Measurements from ENCODE around the gene HBZ. TPM values are rescaled to one million over a fixed set of nuclear protein-coding genes. Genes with fewer than 3 reads are reported as not detected.

The HBZ gene
- total and polyA plus RNA-seq, 2 of the 13 experiments (the other 11 are each of a cell fraction or from before 2014, with no cell fraction given), result 0.21 TPM; not detected in 1

DNA sequence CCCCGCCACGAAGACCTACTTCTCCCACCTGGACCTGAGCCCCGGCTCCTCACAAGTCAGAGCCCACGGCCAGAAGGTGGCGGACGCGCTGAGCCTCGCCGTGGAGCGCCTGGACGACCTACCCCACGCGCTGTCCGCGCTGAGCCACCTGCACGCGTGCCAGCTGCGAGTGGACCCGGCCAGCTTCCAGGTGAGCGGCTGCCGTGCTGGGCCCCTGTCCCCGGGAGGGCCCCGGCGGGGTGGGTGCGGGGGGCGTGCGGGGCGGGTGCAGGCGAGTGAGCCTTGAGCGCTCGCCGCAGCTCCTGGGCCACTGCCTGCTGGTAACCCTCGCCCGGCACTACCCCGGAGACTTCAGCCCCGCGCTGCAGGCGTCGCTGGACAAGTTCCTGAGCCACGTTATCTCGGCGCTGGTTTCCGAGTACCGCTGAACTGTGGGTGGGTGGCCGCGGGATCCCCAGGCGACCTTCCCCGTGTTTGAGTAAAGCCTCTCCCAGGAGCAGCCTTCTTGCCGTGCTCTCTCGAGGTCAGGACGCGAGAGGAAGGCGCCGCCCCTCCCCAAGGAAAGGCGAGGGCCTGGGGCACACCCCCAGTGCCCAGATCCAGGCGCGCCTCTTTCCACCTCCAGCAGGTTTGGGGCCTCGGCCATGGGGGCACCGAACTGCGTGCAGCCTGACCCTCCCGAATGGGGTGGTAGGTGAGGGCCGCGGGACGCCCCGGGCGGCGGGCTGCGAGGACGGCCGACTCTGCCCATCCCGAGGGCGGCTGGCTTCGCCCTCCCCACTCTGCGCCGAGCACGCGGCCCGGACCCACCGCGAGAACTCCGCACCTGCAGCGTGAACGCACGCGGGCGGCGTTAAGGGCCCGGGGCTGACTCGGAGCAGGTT lies 28.5 kb downstream of the HBZ start (continued):
- TF ChIP-seq NFAT5 (CRISPR knock-in tag; IDR thresholded peaks at IDR 0.05) (peak; percentile 95), CREM (IDR thresholded peaks at IDR 0.05) (no peak), CREM (CRISPR knock-in tag; IDR thresholded peaks at IDR 0.05) (no peak), ZNF572 (CRISPR knock-in tag; IDR thresholded peaks at IDR 0.05) (no peak; the same call in 1 of the 2 replicates), NCOA1 (CRISPR knock-in tag; IDR thresholded peaks at IDR 0.05) (peak; percentile 97), ZFP41 (CRISPR knock-in tag; IDR thresholded peaks at IDR 0.05; ENCODE audit: borderline replicate concordance) (peak; percentile 98), CERS6 (CRISPR knock-in tag; IDR thresholded peaks at IDR 0.05) (peak; percentile 97), RBM22 (optimal IDR thresholded peaks at IDR 0.05; ENCODE audit: low read length) (no peak), IKZF4 (CRISPR knock-in tag; IDR thresholded peaks at IDR 0.05; ENCODE audit: borderline replicate concordance, low read depth, not compliant biosample characterization) (peak; percentile 99), FOXJ3 (CRISPR knock-in tag; IDR thresholded peaks at IDR 0.05; ENCODE audit: borderline replicate concordance) (no peak), GATAD1 (CRISPR knock-in tag; IDR thresholded peaks at IDR 0.05) (peak; percentile 76), TOE1 (CRISPR knock-in tag; IDR thresholded peaks at IDR 0.05) (peak; percentile 86; the same call in 1 of the 2 replicates), JUND (CRISPR knock-in tag; IDR thresholded peaks at IDR 0.05) (peak; percentile 87), ZIK1 (CRISPR knock-in tag; IDR thresholded peaks at IDR 0.05; ENCODE audit: borderline replicate concordance, low read depth) (peak; percentile 99), XBP1 (CRISPR knock-in tag; IDR thresholded peaks at IDR 0.05) (no peak; the same call in 1 of the 2 replicates), ZFP37 (CRISPR knock-in tag; IDR thresholded peaks at IDR 0.05; ENCODE audit: borderline replicate concordance) (peak; percentile 94; the same call in 1 of the 2 replicates), ZNF891 (CRISPR knock-in tag; IDR thresholded peaks at IDR 0.05) (peak; percentile 98), POLR2AphosphoS5 (IDR thresholded peaks at IDR 0.05; ENCODE audit: low read depth, low read length) (peak; percentile 59), KDM5B (CRISPR knock-in tag; IDR thresholded peaks at IDR 0.05; ENCODE audit: borderline replicate concordance) (peak; percentile 100)
- TF ChIP-seq, protein P1, sequence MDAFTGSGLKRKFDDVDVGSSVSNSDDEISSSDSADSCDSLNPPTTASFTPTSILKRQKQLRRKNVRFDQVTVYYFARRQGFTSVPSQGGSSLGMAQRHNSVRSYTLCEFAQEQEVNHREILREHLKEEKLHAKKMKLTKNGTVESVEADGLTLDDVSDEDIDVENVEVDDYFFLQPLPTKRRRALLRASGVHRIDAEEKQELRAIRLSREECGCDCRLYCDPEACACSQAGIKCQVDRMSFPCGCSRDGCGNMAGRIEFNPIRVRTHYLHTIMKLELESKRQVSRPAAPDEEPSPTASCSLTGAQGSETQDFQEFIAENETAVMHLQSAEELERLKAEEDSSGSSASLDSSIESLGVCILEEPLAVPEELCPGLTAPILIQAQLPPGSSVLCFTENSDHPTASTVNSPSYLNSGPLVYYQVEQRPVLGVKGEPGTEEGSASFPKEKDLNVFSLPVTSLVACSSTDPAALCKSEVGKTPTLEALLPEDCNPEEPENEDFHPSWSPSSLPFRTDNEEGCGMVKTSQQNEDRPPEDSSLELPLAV (CRISPR knock-in tag; conservative IDR thresholded peaks at IDR 0.05; ENCODE audit: low read depth), result peak; percentile 88; the same call in 1 of the 2 replicates
